K562 (cell line): ENCODE results near the gene USP11. TPM values are rescaled to one million over a fixed set of nuclear protein-coding genes. Genes with fewer than 3 reads are reported as not detected.

Experiments
- ATAC-seq: fragments of 200-7000 bp; cut with Tn5 transposase; 3 replicates; pipeline ENCODE4 v1.9.1; 2020; ENCODE audit warnings: moderate library complexity
- BruUV-seq: library from RNA; stranded (reverse); fragments of 400-500 nt; replicated peaks from 2 replicates; lab custom pipeline; 2021; lab: Mats Ljungman, UMichigan
- CTCF ChIA-PET: fragments of 300-600 bp; formaldehyde crosslinking; extraction: SDS; loops from one replicate; lab custom pipeline; 2021; ENCODE audit warnings: low intra/inter-chr PET ratio; lab: Yijun Ruan, JAX
- POLR2A ChIA-PET: fragments of 300-600, 350-650 bp; sonication (Branson Sonifier 250); formaldehyde crosslinking; extraction: SDS; loops from one replicate; lab custom pipeline; 2021; ENCODE audit warnings: antibody characterized with exemption, inconsistent platforms; lab: Yijun Ruan, JAX
- DNase-seq, 4 experiments: peaks; one replicate each; pipeline versions ENCODE4 v3.0.0 to v3.0.0-alpha.2; 2011 to 2018; ENCODE audit warnings: low spot score in 3 of 4, mixed read lengths in 3 of 4; ENCODE audit errors: extremely low read depth in 1 of 4
- FAIRE-seq: peaks from 2 replicates; lab custom pipeline; 2011; peaks lifted over from hg19 to GRCh38; lab: Jason Lieb, UNC
- H2AFZ ChIP-seq: 2 replicates; pipeline ENCODE4 v1.6.0; 2011; ENCODE audit warnings: low read depth, low read length, control low read depth, inconsistent platforms
- H3K27ac ChIP-seq: fragments of 200-600 bp; 3 replicates; pipeline ENCODE4 v1.8.0; 2011; ENCODE audit warnings: low read depth, mild to moderate bottlenecking, control low read depth, inconsistent platforms, low read length, moderate library complexity, mixed read lengths; ENCODE audit errors: extremely low read depth
- H3K27me3 ChIP-seq, 2 experiments: fragments of 300-600 bp in 1 of 2; 2 replicates in 1 of 2; 3 replicates in 1 of 2; pipeline versions ENCODE4 v1.6.0 to v1.8.0; 2011; ENCODE audit warnings: inconsistent platforms in 2 of 2, low read length in 2 of 2, mild to moderate bottlenecking in 1 of 2, mixed read lengths in 1 of 2, moderate library complexity in 1 of 2; ENCODE audit not compliant: control insufficient read depth in 2 of 2, insufficient read depth in 2 of 2
- H3K36me3 ChIP-seq: fragments of 300-600 bp; 3 replicates; pipeline ENCODE4 v1.8.0; 2011; ENCODE audit warnings: mild to moderate bottlenecking, low read length, inconsistent platforms; ENCODE audit not compliant: control insufficient read depth, insufficient read depth
- H3K4me1 ChIP-seq, 2 experiments: fragments of 200-600 bp in 1 of 2; replicated peaks in 1 of 2; 2 replicates in 1 of 2; 3 replicates in 1 of 2; pipeline versions ENCODE4 v1.5.1 to v1.8.0; 2011; ENCODE audit warnings: inconsistent platforms in 2 of 2, low read length in 2 of 2, mild to moderate bottlenecking in 1 of 2, mixed read lengths in 1 of 2, moderate library complexity in 1 of 2; ENCODE audit not compliant: control insufficient read depth in 2 of 2, insufficient read depth in 2 of 2
- H3K4me2 ChIP-seq: 2 replicates; pipeline ENCODE4 v1.6.1; 2011; ENCODE audit warnings: low read length, control low read depth, inconsistent platforms, mixed read lengths; ENCODE audit not compliant: insufficient read depth
- H3K4me3 ChIP-seq: fragments of 200-600 bp; sonication (generic), shearing (Covaris generic); 2 replicates; pipeline ENCODE4 v1.5.1; 2016; ENCODE audit warnings: control low read depth, inconsistent platforms
- H3K79me2 ChIP-seq: fragments of 200-600 bp; 3 replicates; pipeline ENCODE4 v1.8.0; 2011; ENCODE audit warnings: low read length, inconsistent platforms; ENCODE audit not compliant: control insufficient read depth, insufficient read depth
- H3K9ac ChIP-seq, 2 experiments: 2 replicates each; pipeline versions ENCODE4 v1.6.0 to v1.6.1; 2011; ENCODE audit warnings: low read depth in 2 of 2, low read length in 2 of 2, control low read depth in 1 of 2, inconsistent platforms in 1 of 2, mild to moderate bottlenecking in 1 of 2, mixed read lengths in 1 of 2; ENCODE audit not compliant: insufficient read depth in 1 of 2
- H3K9me1 ChIP-seq: one replicate; pipeline ENCODE4 v1.6.0; 2011; ENCODE audit warnings: inconsistent platforms, mild to moderate bottlenecking, low read length, moderate library complexity; ENCODE audit not compliant: control insufficient read depth, insufficient read depth
- H3K9me3 ChIP-seq: replicated peaks from 2 replicates; pipeline ENCODE4 v1.5.1; 2011; ENCODE audit warnings: low read depth, low read length, inconsistent platforms; ENCODE audit not compliant: control insufficient read depth, insufficient read depth
- H4K20me1 ChIP-seq: replicated peaks from 2 replicates; pipeline ENCODE4 v1.6.1; 2011; ENCODE audit warnings: low read length, inconsistent platforms, mixed read lengths; ENCODE audit not compliant: control insufficient read depth, insufficient read depth
- CEBPG ChIP-seq, 3 experiments: fragments of 200-800 bp in 1 of 3; sonication (Bioruptor generic) in 1 of 3; sonication (generic) in 1 of 3; formaldehyde crosslinking in 1 of 3; IDR thresholded peaks in 2 of 3; conservative IDR thresholded peaks in 1 of 3; 2 replicates each; pipeline versions ENCODE4 v1.6.1 to v1.8.0; 2016 to 2022; ENCODE audit warnings: missing compliant biosample characterization in 2 of 3, missing genetic modification characterization in 2 of 3, mild to moderate bottlenecking in 1 of 3, missing genetic modification reagents in 1 of 3
- ELF2 ChIP-seq: fragments of 250-450 bp; sonication (Bioruptor Pico); IDR thresholded peaks from 2 replicates; pipeline ENCODE4 v1.5.0; 2021; ENCODE audit warnings: mild to moderate bottlenecking
- HMGXB4 ChIP-seq: sonication (generic); formaldehyde crosslinking; IDR thresholded peaks from 2 replicates; pipeline ENCODE4 v1.8.1; 2023; ENCODE audit warnings: mild to moderate bottlenecking, missing genetic modification reagents
- KDM1A ChIP-seq, 2 experiments: fragments of 450-650 bp; IDR thresholded peaks; 2 replicates each; pipeline ENCODE4 v1.6.1; 2016; ENCODE audit warnings: mild to moderate bottlenecking in 2 of 2
- KLF13 ChIP-seq: fragments of 450-650 bp; IDR thresholded peaks from 2 replicates; pipeline ENCODE4 v1.6.1; 2016; ENCODE audit warnings: missing genetic modification characterization, low read depth, mild to moderate bottlenecking, missing compliant biosample characterization, moderate library complexity, borderline replicate concordance
- MED1 ChIP-seq: sonication (generic); formaldehyde crosslinking; IDR thresholded peaks from 2 replicates; pipeline ENCODE4 v1.8.1; 2023; ENCODE audit warnings: missing genetic modification reagents, borderline replicate concordance
- NFXL1 ChIP-seq: fragments of 450-650 bp; formaldehyde crosslinking; IDR thresholded peaks from 2 replicates; pipeline ENCODE4 v1.4.0; 2021; ENCODE audit warnings: mild to moderate bottlenecking
- PYGO2 ChIP-seq: fragments of 450-650 bp; IDR thresholded peaks from 2 replicates; pipeline ENCODE4 v1.6.1; 2016; ENCODE audit warnings: mild to moderate bottlenecking, missing genetic modification characterization, moderate library complexity, missing compliant biosample characterization
- RBM17 ChIP-seq: fragments of 200-400 bp; formaldehyde crosslinking; IDR thresholded peaks from 2 replicates; pipeline ENCODE4 v1.6.1; 2017; ENCODE audit warnings: low read depth, mild to moderate bottlenecking, low read length, borderline replicate concordance
- ZNF282 ChIP-seq: sonication (generic); formaldehyde crosslinking; IDR thresholded peaks from 2 replicates; pipeline ENCODE4 v1.8.1; 2023; ENCODE audit warnings: missing genetic modification reagents
- ZNF3 ChIP-seq: fragments of 250-450 bp; sonication (Bioruptor Pico); IDR thresholded peaks from 2 replicates; pipeline ENCODE4 v1.5.0; 2021; ENCODE audit warnings: mild to moderate bottlenecking, moderate library complexity
- ZNF766 ChIP-seq: fragments of 200-800 bp; sonication (Bioruptor generic); conservative IDR thresholded peaks from 2 replicates; pipeline ENCODE4 v1.6.1; 2016; ENCODE audit warnings: missing genetic modification characterization, missing compliant biosample characterization
- ZNF79 ChIP-seq: fragments of 250-450 bp; sonication (Bioruptor Pico); IDR thresholded peaks from 2 replicates; pipeline ENCODE4 v1.4.0; 2020; ENCODE audit warnings: low read depth, mild to moderate bottlenecking, moderate library complexity
- WGBS: fragments of 100-300 bp; shearing (Covaris generic); methylation state at CpG from one replicate; pipeline ENCODE4 v1.1.6; 2016; ENCODE audit warnings: low coverage, mixed read lengths; ENCODE audit not compliant: insufficient coverage; ENCODE audit errors: missing lambda C conversion rate; 5-methylcytosine and 5-hydroxymethylcytosine counted together
- in situ Hi-C: fragments of 300-500 bp; cut with MboI; formaldehyde crosslinking; loops from 4 replicates; pipeline ENCODE4 v1.15.0; 2018; ENCODE audit warnings: inconsistent platforms, mixed read lengths
- intact Hi-C: fragments of 100-400 bp; cut with micrococcal nuclease; formaldehyde crosslinking; loops from 2 replicates; pipeline ENCODE4 v1.14.2; 2022
- polyA plus RNA-seq, 8 experiments: library from polyadenylated mRNA; depleted of rRNA in 4 of 8; stranded (reverse) in 5 of 8; unstranded in 3 of 8; fragments of >200 nt; fragmentation: Nextera tagmentation in 2 of 8; fragmentation: Illumina TruSeq in 1 of 8; extraction: Ambion mirVana in 2 of 8; extraction: Trizol in 1 of 8; gene quantifications; 2 replicates each; pipeline versions ENCODE4 v1.2.1 to v1.2.3, GENCODE V29; 2011 to 2014; ENCODE audit warnings: inconsistent platforms in 1 of 8, missing spikeins in 1 of 8
- total RNA-seq, 7 experiments: library from RNA; depleted of rRNA in 6 of 7; stranded (reverse); fragments of >200 nt in 6 of 7; fragmentation: Illumina TruSeq in 2 of 7; extraction: Trizol in 2 of 7; gene quantifications; 2 replicates each; pipeline versions ENCODE4 v1.2.1 to v1.2.3, GENCODE V29; 2011 to 2021; ENCODE audit warnings: low replicate concordance in 1 of 7
- TF ChIP-seq, protein P1 (sequence below): sonication (generic); formaldehyde crosslinking; IDR thresholded peaks from 2 replicates; pipeline ENCODE4 v1.9.0; 2022; ENCODE audit warnings: mild to moderate bottlenecking, missing genetic modification reagents
- TF ChIP-seq, protein P2 (sequence below): fragments of 200-800 bp; sonication (Bioruptor generic); IDR thresholded peaks from 2 replicates; pipeline ENCODE4 v1.6.1; 2017; ENCODE audit warnings: missing genetic modification characterization, missing compliant biosample characterization
- TF ChIP-seq, protein P3 (sequence below): conservative IDR thresholded peaks from 2 replicates; pipeline ENCODE4 v1.6.1; 2011; ENCODE audit warnings: low read depth, mild to moderate bottlenecking, low read length; ENCODE audit not compliant: control insufficient read depth

Gene USP11
- total and polyA plus RNA-seq, 9 of the 15 experiments (the other 6 are each of a cell fraction or from before 2014, with no cell fraction given), result 2.5 to 29.0 (median 11.7) TPM

DNA sequence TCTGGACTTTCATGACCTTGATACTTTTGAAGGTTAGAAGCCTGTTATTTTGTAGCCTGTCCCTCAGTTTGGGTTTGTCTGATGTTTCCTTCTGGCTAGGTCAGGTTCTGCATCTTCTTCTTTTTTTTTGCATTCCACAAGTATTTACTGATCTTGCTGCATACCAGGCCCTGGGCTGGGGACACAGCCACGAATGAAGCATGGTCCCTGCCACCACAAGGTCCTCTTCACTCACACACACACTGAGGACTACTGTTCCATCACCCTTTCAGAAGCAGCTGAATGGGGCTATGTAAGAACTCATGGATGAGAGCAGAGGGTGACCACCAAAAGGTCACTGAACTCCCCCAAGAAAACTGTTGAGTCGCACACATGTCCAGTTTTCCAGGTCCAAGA lies 39.2 kb downstream of the USP11 start (continued):
- no peak for TF ChIP-seq ZNF766 (CRISPR knock-in tag)

- Histone ChIP-seq H3K9me1 (no peaks in the 10 kb centered on the region), H3K36me3 (no peaks in the 10 kb centered on the region), H2AFZ (no peak overlapping the region), H3K79me2 (no peaks in the 10 kb centered on the region), H3K4me1 (no peaks in the 10 kb centered on the region), H3K27ac (no peak overlapping the region), H3K9me3 (no peaks in the 10 kb centered on the region), H3K4me2 (no peak overlapping the region), H3K4me3 (no peak overlapping the region), H4K20me1 (no peaks in the 10 kb centered on the region), H3K27me3 (peaks cover 2 to 18% of the 10 kb centered on the region in 2 experiments; a peak in 3 of 5 replicates), H3K9ac (no peak overlapping the region)
- in situ Hi-C loops, result no loop called here
- WGBS, result 0% methylated on average over 6 of the region's 7 CpGs
- DNase-seq (no peak), ATAC-seq (no peak), FAIRE-seq (no peak)
- intact Hi-C loops, result no loop called here
- CTCF ChIA-PET, result no interaction called here
- no TSS peak for BruUV-seq
- POLR2A ChIA-PET, result no interaction called here
- TF ChIP-seq KDM1A (IDR thresholded peaks at IDR 0.05) (no peak), CEBPG (CRISPR knock-in tag; IDR thresholded peaks at IDR 0.05) (no peak), CEBPG (tag; conservative IDR thresholded peaks at IDR 0.05 in 1 of 2, IDR thresholded peaks at IDR 0.05 in 1 of 2) (no peak), NFXL1 (CRISPR knock-in tag) (no peak), ZNF79 (CRISPR knock-in tag) (no peak), ZNF3 (CRISPR knock-in tag) (no peak), MED1 (CRISPR knock-in tag) (no peak), PYGO2 (tag) (no peak), ZNF282 (CRISPR knock-in tag) (no peak), RBM17 (no peak), ELF2 (no peak), HMGXB4 (CRISPR knock-in tag) (no peak), KLF13 (tag) (no peak)
- TF ChIP-seq, protein P1, sequence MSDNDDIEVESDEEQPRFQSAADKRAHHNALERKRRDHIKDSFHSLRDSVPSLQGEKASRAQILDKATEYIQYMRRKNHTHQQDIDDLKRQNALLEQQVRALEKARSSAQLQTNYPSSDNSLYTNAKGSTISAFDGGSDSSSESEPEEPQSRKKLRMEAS (CRISPR knock-in tag), result no peak
- TF ChIP-seq, protein P2, sequence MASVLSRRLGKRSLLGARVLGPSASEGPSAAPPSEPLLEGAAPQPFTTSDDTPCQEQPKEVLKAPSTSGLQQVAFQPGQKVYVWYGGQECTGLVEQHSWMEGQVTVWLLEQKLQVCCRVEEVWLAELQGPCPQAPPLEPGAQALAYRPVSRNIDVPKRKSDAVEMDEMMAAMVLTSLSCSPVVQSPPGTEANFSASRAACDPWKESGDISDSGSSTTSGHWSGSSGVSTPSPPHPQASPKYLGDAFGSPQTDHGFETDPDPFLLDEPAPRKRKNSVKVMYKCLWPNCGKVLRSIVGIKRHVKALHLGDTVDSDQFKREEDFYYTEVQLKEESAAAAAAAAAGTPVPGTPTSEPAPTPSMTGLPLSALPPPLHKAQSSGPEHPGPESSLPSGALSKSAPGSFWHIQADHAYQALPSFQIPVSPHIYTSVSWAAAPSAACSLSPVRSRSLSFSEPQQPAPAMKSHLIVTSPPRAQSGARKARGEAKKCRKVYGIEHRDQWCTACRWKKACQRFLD, result no peak
- TF ChIP-seq, protein P3, sequence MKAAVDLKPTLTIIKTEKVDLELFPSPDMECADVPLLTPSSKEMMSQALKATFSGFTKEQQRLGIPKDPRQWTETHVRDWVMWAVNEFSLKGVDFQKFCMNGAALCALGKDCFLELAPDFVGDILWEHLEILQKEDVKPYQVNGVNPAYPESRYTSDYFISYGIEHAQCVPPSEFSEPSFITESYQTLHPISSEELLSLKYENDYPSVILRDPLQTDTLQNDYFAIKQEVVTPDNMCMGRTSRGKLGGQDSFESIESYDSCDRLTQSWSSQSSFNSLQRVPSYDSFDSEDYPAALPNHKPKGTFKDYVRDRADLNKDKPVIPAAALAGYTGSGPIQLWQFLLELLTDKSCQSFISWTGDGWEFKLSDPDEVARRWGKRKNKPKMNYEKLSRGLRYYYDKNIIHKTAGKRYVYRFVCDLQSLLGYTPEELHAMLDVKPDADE, result no peak
These were observed 40.4 kb downstream of the USP11 start for GRCh38 chrX:47273011-47273730.
